Neural cell (in vitro differentiated cells): ENCODE results near the gene ST3GAL5. TPM values are rescaled to one million over a fixed set of nuclear protein-coding genes. Genes with fewer than 3 reads are reported as not detected.

Source experiments
- H2AFZ ChIP-seq: fragments of 200-600, 300-800 bp; sonication (generic), shearing (Covaris generic); 2 replicates; pipeline ENCODE4 v1.6.0; 2014; ENCODE audit warnings: low read depth, mild to moderate bottlenecking, antibody characterized with exemption, low read length, moderate library complexity
- H3F3A ChIP-seq: fragments of 200-600 bp; shearing (Covaris generic); 2 replicates; pipeline ENCODE4 v1.6.1; 2016; ENCODE audit warnings: mild to moderate bottlenecking, moderate library complexity, mixed read lengths, antibody characterized with exemption, low read length; ENCODE audit not compliant: insufficient read depth, poor library complexity, severe bottlenecking
- H3K27ac ChIP-seq: fragments of 200-600, 300-800 bp; sonication (generic), shearing (Covaris generic); 2 replicates; pipeline ENCODE4 v1.5.1; 2014; ENCODE audit warnings: mild to moderate bottlenecking, low read length, moderate library complexity
- H3K27me3 ChIP-seq: fragments of 300-800, 200-600 bp; sonication (generic), shearing (Covaris generic); 2 replicates; pipeline ENCODE4 v1.6.0; 2014; ENCODE audit warnings: mild to moderate bottlenecking, low read depth, low read length, moderate library complexity; ENCODE audit not compliant: insufficient read depth
- H3K36me3 ChIP-seq: fragments of 300-800, 200-600 bp; sonication (generic), shearing (Covaris generic); 2 replicates; pipeline ENCODE4 v1.5.1; 2014; ENCODE audit warnings: mild to moderate bottlenecking, antibody characterized with exemption, low read length, moderate library complexity; ENCODE audit not compliant: insufficient read depth
- H3K4me2 ChIP-seq: fragments of 300-800, 200-600 bp; sonication (generic), shearing (Covaris generic); 2 replicates; pipeline ENCODE4 v1.6.0; 2014; ENCODE audit warnings: mild to moderate bottlenecking, low read length
- H3K4me3 ChIP-seq: fragments of 300-800, 200-600 bp; sonication (generic), shearing (Covaris generic); 2 replicates; pipeline ENCODE4 v1.5.1; 2014; ENCODE audit warnings: mild to moderate bottlenecking, low read length, moderate library complexity
- H3K79me2 ChIP-seq: fragments of 200-600 bp; shearing (Covaris generic); replicated peaks from 2 replicates; pipeline ENCODE4 v1.6.0; 2014; ENCODE audit warnings: mild to moderate bottlenecking, low read length, moderate library complexity; ENCODE audit not compliant: insufficient read depth
- H3K9ac ChIP-seq: fragments of 300-800, 200-600 bp; sonication (generic), shearing (Covaris generic); 2 replicates; pipeline ENCODE4 v1.6.1; 2016; ENCODE audit warnings: mild to moderate bottlenecking, low read length, mixed read lengths
- H3K9me2 ChIP-seq: fragments of 200-600 bp; shearing (Covaris generic); 2 replicates; pipeline ENCODE4 v1.6.1; 2016; ENCODE audit warnings: mild to moderate bottlenecking, low read length, mixed read lengths; ENCODE audit not compliant: insufficient read depth
- H3K9me3 ChIP-seq: fragments of 200-600, 300-800 bp; sonication (generic), shearing (Covaris generic); 2 replicates; pipeline ENCODE4 v1.6.1; 2016; ENCODE audit warnings: mild to moderate bottlenecking, mixed run types, low read length, moderate library complexity, mixed read lengths
- H4K20me1 ChIP-seq: fragments of 200-600 bp; shearing (Covaris generic); 2 replicates; pipeline ENCODE4 v1.6.1; 2016; ENCODE audit warnings: mild to moderate bottlenecking, mixed run types; ENCODE audit not compliant: insufficient read depth
- CTCF ChIP-seq: fragments of 450-650 bp; IDR thresholded peaks from 2 replicates; pipeline ENCODE4 v1.5.1; 2014; ENCODE audit warnings: antibody characterized with exemption, mild to moderate bottlenecking, moderate library complexity; ENCODE audit not compliant: poor library complexity, severe bottlenecking
- EP300 ChIP-seq: fragments of 450-650 bp; conservative IDR thresholded peaks from 2 replicates; pipeline ENCODE4 v1.6.1; 2014; ENCODE audit warnings: antibody characterized with exemption, mild to moderate bottlenecking, moderate library complexity; ENCODE audit not compliant: poor library complexity, severe bottlenecking
- EZH2 ChIP-seq: fragments of 200-600, 300-800 bp; shearing (Covaris generic), sonication (generic); IDR thresholded peaks from 2 replicates; pipeline ENCODE4 v1.6.1; 2014; ENCODE audit warnings: antibody characterized with exemption, low read length, borderline replicate concordance, mild to moderate bottlenecking; ENCODE audit not compliant: insufficient read depth, poor library complexity, severe bottlenecking
- MXI1 ChIP-seq: fragments of 450-650 bp; conservative IDR thresholded peaks from 2 replicates; pipeline ENCODE4 v1.6.1; 2014; ENCODE audit warnings: antibody characterized with exemption, mild to moderate bottlenecking; ENCODE audit not compliant: poor library complexity, severe bottlenecking
- POLR2AphosphoS5 ChIP-seq: IDR thresholded peaks from 2 replicates; pipeline ENCODE4 v1.6.1; 2012
- RAD21 ChIP-seq: fragments of 450-650 bp; conservative IDR thresholded peaks from 2 replicates; pipeline ENCODE4 v1.6.1; 2014; ENCODE audit warnings: antibody characterized with exemption, mild to moderate bottlenecking, moderate library complexity
- REST ChIP-seq: IDR thresholded peaks from 2 replicates; pipeline ENCODE4 v1.6.1; 2012; ENCODE audit warnings: borderline replicate concordance
- SMC3 ChIP-seq: fragments of 450-650 bp; conservative IDR thresholded peaks from 2 replicates; pipeline ENCODE4 v1.6.1; 2014; ENCODE audit warnings: antibody characterized with exemption, mild to moderate bottlenecking, moderate library complexity; ENCODE audit not compliant: poor library complexity
- TAF1 ChIP-seq: IDR thresholded peaks from 2 replicates; pipeline ENCODE4 v1.6.1; 2012; ENCODE audit warnings: low read depth
- polyA plus RNA-seq: library from polyadenylated mRNA; depleted of rRNA; stranded (reverse); fragments of >200 nt; gene quantifications from 2 replicates; pipeline ENCODE4 v1.2.3, GENCODE V29; 2014

Gene ST3GAL5
- polyA plus RNA-seq, 1 donor from 2014 or later, result 55.6 TPM

- Histone ChIP-seq H3F3A (no peaks in the 10 kb centered on the region), H3K4me2 (no peak overlapping the region), H4K20me1 (no peaks in the 10 kb centered on the region), H3K27me3 (no peaks in the 10 kb centered on the region), H3K4me3 (no peak overlapping the region), H3K9ac (no peak overlapping the region), H3K9me2 (no peaks in the 10 kb centered on the region), H3K79me2 (no peaks in the 10 kb centered on the region), H3K9me3 (no peaks in the 10 kb centered on the region), H2AFZ (no peak overlapping the region), H3K36me3 (peaks cover 12% of the 10 kb centered on the region), H3K27ac (no peak overlapping the region)
- TF ChIP-seq MXI1 (no peak), REST (no peak), RAD21 (no peak), POLR2AphosphoS5 (no peak), EP300 (no peak), TAF1 (no peak), CTCF (no peak), SMC3 (no peak), EZH2 (no peak)
Observed at GRCh38 chr2:85839461-85839860, 49.3 kb downstream of the ST3GAL5 start.

- Histone ChIP-seq H3K27ac (no peak overlapping the region), H3K9me2 (no peaks in the 10 kb centered on the region), H3K4me3 (no peak overlapping the region), H3K27me3 (no peaks in the 10 kb centered on the region), H3K9ac (no peak overlapping the region), H2AFZ (no peak overlapping the region), H3K36me3 (peaks cover 7% of the 10 kb centered on the region), H3K4me2 (no peak overlapping the region), H3F3A (no peaks in the 10 kb centered on the region), H3K79me2 (no peaks in the 10 kb centered on the region), H4K20me1 (no peaks in the 10 kb centered on the region), H3K9me3 (no peaks in the 10 kb centered on the region)
- no peak for TF ChIP-seq REST
Observed at GRCh38 chr2:85838641-85839040, 50.1 kb downstream of the ST3GAL5 start.
